ENCODE measurements around the gene FTO. TPM values are rescaled to one million over a fixed set of nuclear protein-coding genes. Genes with fewer than 3 reads are reported as not detected.

FTO gene
- total and polyA plus RNA-seq, 2 of the 13 experiments (the other 11 are each of a cell fraction or from before 2014, with no cell fraction given) = 41.6 to 55.8 TPM

GRCh38 chr16:53962041-53962440 is 258.1 kb downstream of the FTO start:
- DNase-seq (ENCODE audit: low spot score) = no peak

More at GRCh38 chr16:53962041-53962440, 258.1 kb downstream of the FTO start:
- H3K36me3 ChIP-seq (replicated peaks in 1 of 2; ENCODE audit: control insufficient read depth in 1 of 2, insufficient read depth in 2 of 2, low read length in 2 of 2) = no peaks in the 10 kb centered on the region
- no peak overlapping the region for H3K4me2 ChIP-seq (ENCODE audit: low read depth, low read length)
- no peaks in the 10 kb centered on the region for H3K79me2 ChIP-seq (ENCODE audit: insufficient read depth, low read length)
- H3K27me3 ChIP-seq (ENCODE audit: control insufficient read depth in 1 of 2, insufficient read depth in 2 of 2, low read length in 2 of 2) = no peaks in the 10 kb centered on the region
- in situ Hi-C loops (cut with HindIII; ENCODE audit: extremely low pct_ligation_motif_present, low pct_unique_long_range_greater_than_20kb) (no loop called here), intact Hi-C loops (cut with micrococcal nuclease; ENCODE audit: unreplicated experiment) (no loop called here)
- no peak for ATAC-seq
- no peak overlapping the region for H2AFZ ChIP-seq (ENCODE audit: low read length)
- no peaks in the 10 kb centered on the region for H4K20me1 ChIP-seq (ENCODE audit: insufficient read depth, low read length)
- no peaks in the 10 kb centered on the region for H3K4me1 ChIP-seq (ENCODE audit: insufficient read depth, low read length)
- FAIRE-seq = no peak
- H3K9ac ChIP-seq (ENCODE audit: insufficient read depth, low read depth, low read length) = no peak overlapping the region
- TF ChIP-seq ZBTB7A (CRISPR knock-in tag; IDR thresholded peaks at IDR 0.05) (no peak), FOXA3 (CRISPR knock-in tag; IDR thresholded peaks at IDR 0.05) (no peak), DDIT3 (CRISPR knock-in tag; IDR thresholded peaks at IDR 0.05) (no peak), MAFK (conservative IDR thresholded peaks at IDR 0.05 in 1 of 2, IDR thresholded peaks at IDR 0.05 in 1 of 2; ENCODE audit: low read length in 2 of 2) (no peak), ZSCAN22 (CRISPR knock-in tag; IDR thresholded peaks at IDR 0.05) (no peak), LBX2 (CRISPR knock-in tag; IDR thresholded peaks at IDR 0.05; ENCODE audit: borderline replicate concordance) (no peak), TFDP1 (CRISPR knock-in tag; IDR thresholded peaks at IDR 0.05; ENCODE audit: borderline replicate concordance) (no peak), SRSF4 (IDR thresholded peaks at IDR 0.05; ENCODE audit: low read depth, low read length, poor library complexity, severe bottlenecking) (no peak), SMAD3 (CRISPR knock-in tag; IDR thresholded peaks at IDR 0.05) (no peak), ZNF674 (CRISPR knock-in tag; IDR thresholded peaks at IDR 0.05; ENCODE audit: low read depth) (no peak), KLF9 (CRISPR knock-in tag; IDR thresholded peaks at IDR 0.05; ENCODE audit: low read depth) (no peak), STAT5B (CRISPR knock-in tag; IDR thresholded peaks at IDR 0.05) (no peak)
- ChIA-PET CTCF (ENCODE audit: low intra/inter-chr PET ratio, low total read pairs) (no interaction called here), POLR2A (no interaction called here)
- no peak overlapping the region for H3K27ac ChIP-seq (ENCODE audit: extremely low read length, insufficient read depth, low read length)
- no TSS peak for BruUV-seq (replicated peaks)
- 84% methylated on average over 2 of the region's 2 CpGs for WGBS (ENCODE audit: low lambda C conversion rate)
- no peak overlapping the region for H3K4me3 ChIP-seq (replicated peaks in 1 of 3; ENCODE audit: insufficient read depth in 1 of 3, low read depth in 2 of 3, low read length in 3 of 3)
- no peaks in the 10 kb centered on the region for H3K9me3 ChIP-seq (ENCODE audit: low read length)
